ENCODE data around the gene IRGC. TPM values are rescaled to one million over a fixed set of nuclear protein-coding genes. Genes with fewer than 3 reads are reported as not detected.

The IRGC gene
- total and polyA plus RNA-seq, 2 donors (not counting 3 experiments of a cell fraction or from before 2014, with no cell fraction given), result not detected

DNA sequence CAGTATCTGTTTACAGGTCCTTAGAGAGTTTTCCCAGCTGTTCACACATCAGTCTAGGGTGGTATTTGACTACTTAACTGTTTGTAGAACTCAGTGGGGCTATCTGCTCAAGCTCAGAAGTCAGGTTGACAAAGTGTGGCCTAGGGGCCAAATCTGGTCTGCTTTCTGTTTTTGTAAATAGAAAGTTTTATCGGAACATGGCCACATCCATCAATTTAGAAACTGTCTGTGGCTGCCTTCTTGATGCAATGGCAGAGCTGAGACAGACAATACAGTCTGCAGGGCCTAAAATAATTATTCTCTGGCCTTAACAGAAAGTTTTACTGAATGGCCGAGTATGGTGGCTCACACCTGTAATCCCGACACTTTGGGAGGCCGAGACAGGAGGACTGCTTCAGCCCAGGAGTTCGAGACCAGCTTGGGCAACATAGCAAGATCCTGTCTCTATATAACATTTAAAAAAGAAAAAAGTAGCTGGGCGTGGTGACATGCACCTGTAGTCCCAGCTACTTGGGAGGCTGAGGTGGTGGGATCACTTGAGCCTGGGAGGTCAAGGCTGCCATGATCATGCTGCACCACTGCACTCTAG is 36.5 kb downstream of the IRGC start:
- intact Hi-C loops (cut with micrococcal nuclease), result loop anchor here (10.0 kb wide), 1 partner anchor 362 kb away; the partner anchor contains the start of gene ZNF225
- Histone ChIP-seq H2AFZ (ENCODE audit: low read depth, low read length) (no peak overlapping the region), H3K4me1 (ENCODE audit: control insufficient read depth, extremely low read depth, insufficient read depth, low read length) (peaks cover 26% of the 10 kb centered on the region), H3K27me3 (ENCODE audit: control insufficient read depth in 2 of 2, insufficient read depth in 2 of 2, low read length in 2 of 2) (no peaks in the 10 kb centered on the region), H3K79me2 (ENCODE audit: control insufficient read depth, insufficient read depth, low read length) (peaks cover 25% of the 10 kb centered on the region), H3K9me3 (replicated peaks; ENCODE audit: control insufficient read depth, insufficient read depth, low read length) (no peaks in the 10 kb centered on the region), H3K27ac (ENCODE audit: insufficient read depth, low read depth, low read length) (peak overlapping the region; percentile 97), H3K9ac (replicated peaks; ENCODE audit: extremely low read depth, insufficient read depth, low read length) (no peak overlapping the region), H3K4me3 (replicated peaks in 1 of 3; ENCODE audit: insufficient read depth in 1 of 3, low read depth in 1 of 3, low read length in 3 of 3) (no peak overlapping the region), H4K20me1 (replicated peaks; ENCODE audit: control insufficient read depth, extremely low read depth, insufficient read depth, low read length) (no peaks in the 10 kb centered on the region), H3K4me2 (ENCODE audit: insufficient read depth, low read length) (peak overlapping the region; percentile 43), H3K36me3 (ENCODE audit: control insufficient read depth in 2 of 2, extremely low read depth in 1 of 2, insufficient read depth in 2 of 2, low read length in 2 of 2) (peaks cover 23 to 24% of the 10 kb centered on the region in 2 experiments), H3K9me1 (replicated peaks; ENCODE audit: control insufficient read depth, extremely low read depth, insufficient read depth, low read length) (no peaks in the 10 kb centered on the region)
- no peak for DNase-seq (ENCODE audit: low read depth, low spot score)
- BruUV-seq (replicated peaks), result no TSS peak
- dilution Hi-C loops (cut with MboI; ENCODE audit: extremely low pct_ligation_motif_present, low sequenced_read_pairs), result no loop called here
- ChIA-PET CTCF (interaction anchor here (1.0 to 4.3 kb wide), 10 partner anchors 9 to 90 kb away, joined by 3 to 25 read pairs (median 6); partner anchors contain the start of gene PLAUR), POLR2A (interaction anchor here (0.7 to 1.8 kb wide), 3 partner anchors 74 to 482 kb away, joined by 4 to 8 read pairs (median 6); no protein-coding TSS in a partner anchor)
- no peak for FAIRE-seq
- TF ChIP-seq FOS (IDR thresholded peaks at IDR 0.05; ENCODE audit: borderline replicate concordance, insufficient read depth, low read length), result no peak
- TF ChIP-seq, protein P1, sequence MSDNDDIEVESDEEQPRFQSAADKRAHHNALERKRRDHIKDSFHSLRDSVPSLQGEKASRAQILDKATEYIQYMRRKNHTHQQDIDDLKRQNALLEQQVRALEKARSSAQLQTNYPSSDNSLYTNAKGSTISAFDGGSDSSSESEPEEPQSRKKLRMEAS (IDR thresholded peaks at IDR 0.05; ENCODE audit: insufficient read depth, insufficient read length), result no peak
- TF ChIP-seq EZH2 (IDR thresholded peaks at IDR 0.05; ENCODE audit: borderline replicate concordance, low read depth, low read length, severe bottlenecking), result no peak
- no peak for TF ChIP-seq JUN (IDR thresholded peaks at IDR 0.05; ENCODE audit: borderline replicate concordance, insufficient read depth, insufficient read length, low read depth)
- TF ChIP-seq GATA2 (IDR thresholded peaks at IDR 0.05; ENCODE audit: insufficient read depth, insufficient read length, low read depth, low read length), result no peak
- TF ChIP-seq POLR2AphosphoS5 (IDR thresholded peaks at IDR 0.05; ENCODE audit: insufficient read depth, low read depth, low read length), result no peak
- no peak for TF ChIP-seq MYC (IDR thresholded peaks at IDR 0.05; ENCODE audit: low read depth, low read length)
- TF ChIP-seq, protein P2, sequence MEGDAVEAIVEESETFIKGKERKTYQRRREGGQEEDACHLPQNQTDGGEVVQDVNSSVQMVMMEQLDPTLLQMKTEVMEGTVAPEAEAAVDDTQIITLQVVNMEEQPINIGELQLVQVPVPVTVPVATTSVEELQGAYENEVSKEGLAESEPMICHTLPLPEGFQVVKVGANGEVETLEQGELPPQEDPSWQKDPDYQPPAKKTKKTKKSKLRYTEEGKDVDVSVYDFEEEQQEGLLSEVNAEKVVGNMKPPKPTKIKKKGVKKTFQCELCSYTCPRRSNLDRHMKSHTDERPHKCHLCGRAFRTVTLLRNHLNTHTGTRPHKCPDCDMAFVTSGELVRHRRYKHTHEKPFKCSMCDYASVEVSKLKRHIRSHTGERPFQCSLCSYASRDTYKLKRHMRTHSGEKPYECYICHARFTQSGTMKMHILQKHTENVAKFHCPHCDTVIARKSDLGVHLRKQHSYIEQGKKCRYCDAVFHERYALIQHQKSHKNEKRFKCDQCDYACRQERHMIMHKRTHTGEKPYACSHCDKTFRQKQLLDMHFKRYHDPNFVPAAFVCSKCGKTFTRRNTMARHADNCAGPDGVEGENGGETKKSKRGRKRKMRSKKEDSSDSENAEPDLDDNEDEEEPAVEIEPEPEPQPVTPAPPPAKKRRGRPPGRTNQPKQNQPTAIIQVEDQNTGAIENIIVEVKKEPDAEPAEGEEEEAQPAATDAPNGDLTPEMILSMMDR (IDR thresholded peaks at IDR 0.05; ENCODE audit: extremely low read depth in 1 of 2, insufficient read depth in 1 of 2, low read depth in 1 of 2, low read length in 2 of 2), result no peak
- TF ChIP-seq POLR2A (IDR thresholded peaks at IDR 0.05; ENCODE audit: low read depth, low read length), result no peak

Data from endothelial cell of umbilical vein (primary cell).